HCT116 (cell line): ENCODE results near the gene ZNF711. TPM values are rescaled to one million over a fixed set of nuclear protein-coding genes. Genes with fewer than 3 reads are reported as not detected.

ENCODE experiments used
- ATAC-seq: fragments of 200-7000 bp; cut with Tn5 transposase; 2 replicates; pipeline ENCODE4 v1.9.1; 2020; ENCODE audit warnings: mild to moderate bottlenecking, moderate library complexity
- BruUV-seq: library from RNA; stranded (reverse); fragments of 400-500 nt; replicated peaks from 2 replicates; lab custom pipeline; 2021; lab: Mats Ljungman, UMichigan
- CTCF ChIA-PET: fragments of 300-600 bp; sonication (Branson Sonifier 250); formaldehyde crosslinking; loops from one replicate; lab custom pipeline; 2021; ENCODE audit warnings: antibody characterized with exemption; lab: Charles Lee
- POLR2A ChIA-PET: fragments of 300-600, 350-600 bp; sonication (Branson Sonifier 250); formaldehyde crosslinking; loops from one replicate; lab custom pipeline; 2021; ENCODE audit warnings: antibody characterized with exemption; lab: Charles Lee
- RAD21 ChIA-PET, 2 experiments: fragments of 300-600 bp; sonication (Branson Sonifier 250); formaldehyde crosslinking; loops; one replicate each; lab custom pipeline; 2023; ENCODE audit warnings: low total read pairs in 2 of 2; ENCODE audit not compliant: uncharacterized antibody in 2 of 2, unreplicated experiment in 2 of 2, low non-redundant PET in 1 of 2; lab: Charles Lee
- DNase-seq: peaks from one replicate; pipeline ENCODE4 v3.0.0-alpha.2; 2010; ENCODE audit warnings: low read depth, low spot score
- H2AFZ ChIP-seq: fragments of 200-600 bp; shearing (Covaris generic), sonication (generic); 2 replicates; pipeline ENCODE4 v1.6.1; 2017; ENCODE audit warnings: low read depth, mixed run types, mixed read lengths, antibody characterized with exemption, low read length; ENCODE audit not compliant: poor library complexity, severe bottlenecking
- H3K27ac ChIP-seq: 2 replicates; pipeline ENCODE4 v1.5.1; 2012; ENCODE audit warnings: low read depth, low read length
- H3K27me3 ChIP-seq: fragments of 200-600 bp; sonication (generic); 2 replicates; pipeline ENCODE4 v1.6.1; 2016; ENCODE audit warnings: mixed run types, low read length, mixed read lengths; ENCODE audit not compliant: insufficient read depth
- H3K36me3 ChIP-seq, 2 experiments: fragments of 200-500 bp in 1 of 2; fragments of 200-600 bp in 1 of 2; sonication (Bioruptor generic) in 1 of 2; sonication (generic) in 1 of 2; 2 replicates each; pipeline versions ENCODE4 v1.5.1 to v1.6.1; 2014 to 2016; ENCODE audit warnings: low read length in 2 of 2, inconsistent platforms in 1 of 2, mixed read lengths in 1 of 2, mixed run types in 1 of 2; ENCODE audit not compliant: insufficient read depth in 2 of 2, control insufficient read depth in 1 of 2
- H3K4me1 ChIP-seq, 2 experiments: fragments of 200-600 bp in 1 of 2; sonication (generic) in 1 of 2; 2 replicates each; pipeline versions ENCODE4 v1.5.1 to v1.6.1; 2012 to 2017; ENCODE audit warnings: low read length in 2 of 2, inconsistent platforms in 1 of 2, mild to moderate bottlenecking in 1 of 2, mixed read lengths in 1 of 2, mixed run types in 1 of 2, moderate library complexity in 1 of 2; ENCODE audit not compliant: insufficient read depth in 2 of 2, control insufficient read depth in 1 of 2
- H3K4me2 ChIP-seq: fragments of 200-600 bp; sonication (generic); 2 replicates; pipeline ENCODE4 v1.6.1; 2017; ENCODE audit warnings: mixed run types, low read length, mixed read lengths
- H3K4me3 ChIP-seq, 2 experiments: fragments of 200-600 bp in 1 of 2; sonication (generic) in 1 of 2; replicated peaks in 1 of 2; 2 replicates each; pipeline ENCODE4 v1.5.1; 2011 to 2016; ENCODE audit warnings: low read length in 2 of 2, control low read depth in 1 of 2, low read depth in 1 of 2, mild to moderate bottlenecking in 1 of 2, mixed read lengths in 1 of 2, mixed run types in 1 of 2
- H3K79me2 ChIP-seq: fragments of 200-600 bp; sonication (generic); 2 replicates; pipeline ENCODE4 v1.6.1; 2017; ENCODE audit warnings: mild to moderate bottlenecking, mixed run types, low read length, moderate library complexity, mixed read lengths; ENCODE audit not compliant: insufficient read depth
- H3K9ac ChIP-seq: fragments of 200-600 bp; sonication (generic); 2 replicates; pipeline ENCODE4 v1.6.1; 2016; ENCODE audit warnings: low read length, mixed read lengths
- H3K9me2 ChIP-seq: fragments of 200-600 bp; sonication (generic), shearing (Covaris generic); 2 replicates; pipeline ENCODE4 v1.6.1; 2017; ENCODE audit warnings: mixed run types, mild to moderate bottlenecking, moderate library complexity; ENCODE audit not compliant: insufficient read depth
- H3K9me3 ChIP-seq, 2 experiments: fragments of 200-500 bp in 1 of 2; fragments of 200-600 bp in 1 of 2; sonication (Bioruptor generic) in 1 of 2; sonication (generic) in 1 of 2; 2 replicates each; pipeline ENCODE4 v1.6.1; 2014 to 2017; ENCODE audit warnings: low read length in 2 of 2, mixed read lengths in 2 of 2, inconsistent platforms in 1 of 2, low read depth in 1 of 2, mild to moderate bottlenecking in 1 of 2, mixed run types in 1 of 2, moderate library complexity in 1 of 2; ENCODE audit not compliant: control insufficient read depth in 1 of 2, insufficient read depth in 1 of 2
- H4K20me1 ChIP-seq: fragments of 200-600 bp; sonication (generic), shearing (Covaris generic); 2 replicates; pipeline ENCODE4 v1.6.1; 2017; ENCODE audit warnings: mixed run types, mild to moderate bottlenecking, moderate library complexity; ENCODE audit not compliant: insufficient read depth
- ATF3 ChIP-seq: IDR thresholded peaks from 2 replicates; pipeline ENCODE4 v1.6.1; 2012
- CBX3 ChIP-seq: IDR thresholded peaks from 2 replicates; pipeline ENCODE4 v1.6.1; 2012; ENCODE audit warnings: low read depth
- CEBPB ChIP-seq: IDR thresholded peaks from 2 replicates; pipeline ENCODE4 v1.6.1; 2012; ENCODE audit warnings: low read depth
- CTCF ChIP-seq, 3 experiments: fragments of 200-600 bp in 1 of 3; sonication (generic) in 1 of 3; IDR thresholded peaks in 2 of 3; conservative IDR thresholded peaks in 1 of 3; 2 replicates each; pipeline ENCODE4 v1.5.1; 2012 to 2017; ENCODE audit warnings: low read depth in 2 of 3, low read length in 2 of 3, antibody characterized with exemption in 1 of 3, borderline replicate concordance in 1 of 3, control low read depth in 1 of 3, mild to moderate bottlenecking in 1 of 3, mixed read lengths in 1 of 3, mixed run types in 1 of 3, moderate library complexity in 1 of 3; ENCODE audit not compliant: insufficient read depth in 1 of 3
- EGR1 ChIP-seq: IDR thresholded peaks from 2 replicates; pipeline ENCODE4 v1.6.1; 2012; ENCODE audit warnings: low read depth
- EZH2 ChIP-seq: fragments of 200-600 bp; sonication (generic); IDR thresholded peaks from 2 replicates; pipeline ENCODE4 v1.6.1; 2017; ENCODE audit warnings: antibody characterized with exemption, mixed run types
- FOSL1 ChIP-seq: IDR thresholded peaks from 2 replicates; pipeline ENCODE4 v1.6.1; 2012; ENCODE audit warnings: low read depth
- JUND ChIP-seq: IDR thresholded peaks from 2 replicates; pipeline ENCODE4 v1.6.1; 2012
- POLR2A ChIP-seq: IDR thresholded peaks from 2 replicates; pipeline ENCODE4 v1.7.0; 2011; ENCODE audit warnings: borderline replicate concordance; ENCODE audit not compliant: insufficient read depth, insufficient read length; ENCODE audit errors: extremely low read depth
- POLR2AphosphoS5 ChIP-seq: IDR thresholded peaks from 2 replicates; pipeline ENCODE4 v1.6.1; 2011; ENCODE audit warnings: mild to moderate bottlenecking, low read depth, low read length, moderate library complexity
- RAD21 ChIP-seq: IDR thresholded peaks from 2 replicates; pipeline ENCODE4 v1.6.1; 2012; ENCODE audit warnings: low read depth, mild to moderate bottlenecking
- REST ChIP-seq: IDR thresholded peaks from 2 replicates; pipeline ENCODE4 v1.6.1; 2012; ENCODE audit warnings: low read depth
- SP1 ChIP-seq: IDR thresholded peaks from 2 replicates; pipeline ENCODE4 v1.6.1; 2012; ENCODE audit warnings: low read depth
- SRF ChIP-seq: IDR thresholded peaks from 2 replicates; pipeline ENCODE4 v1.6.1; 2012; ENCODE audit warnings: low read depth
- TCF7L2 ChIP-seq: IDR thresholded peaks from 2 replicates; pipeline ENCODE4 v1.7.0; 2011; ENCODE audit warnings: borderline replicate concordance, inconsistent platforms; ENCODE audit not compliant: insufficient read depth, insufficient read length; ENCODE audit errors: extremely low read depth
- ZBTB33 ChIP-seq: IDR thresholded peaks from 2 replicates; pipeline ENCODE4 v1.6.1; 2011; ENCODE audit warnings: mild to moderate bottlenecking, low read length, moderate library complexity; ENCODE audit not compliant: insufficient replicate concordance; ENCODE audit errors: extremely low read depth
- ZFX ChIP-seq: fragments of 450-650 bp; IDR thresholded peaks from 2 replicates; pipeline ENCODE4 v1.6.1; 2017
- ZNF274 ChIP-seq: fragments of 200-500 bp; sonication (Bioruptor generic); IDR thresholded peaks from 2 replicates; pipeline ENCODE4 v1.6.1; 2014; ENCODE audit warnings: mild to moderate bottlenecking, low read depth, low read length, inconsistent platforms
- intact Hi-C: fragments of 100-400 bp; cut with micrococcal nuclease; formaldehyde crosslinking; loops from 2 replicates; pipeline ENCODE4 v1.10.0; 2022
- total RNA-seq: library from RNA; stranded (reverse); gene quantifications from one replicate; pipeline ENCODE4 v1.2.1, GENCODE V29; 2021; ENCODE audit not compliant: unreplicated experiment

The ZNF711 gene
- total RNA-seq, 1 experiment from 2014 or later = 6.1 TPM

GRCh38 chrX:85213792-85214530 is 29.8 kb upstream of the ZNF711 start:
- Histone ChIP-seq H3K4me1 (no peaks in the 10 kb centered on the region), H4K20me1 (no peaks in the 10 kb centered on the region), H3K4me3 (no peak overlapping the region), H3K79me2 (no peaks in the 10 kb centered on the region), H3K9me2 (no peaks in the 10 kb centered on the region), H3K27ac (no peak overlapping the region), H3K36me3 (no peaks in the 10 kb centered on the region), H2AFZ (no peak overlapping the region), H3K4me2 (no peak overlapping the region), H3K9ac (no peak overlapping the region), H3K27me3 (no peaks in the 10 kb centered on the region), H3K9me3 (no peaks in the 10 kb centered on the region)
- BruUV-seq = no TSS peak
- ChIA-PET CTCF (no interaction called here), POLR2A (no interaction called here), RAD21 (no interaction called here)
- TF ChIP-seq ATF3 (no peak), ZBTB33 (no peak), EZH2 (no peak), POLR2AphosphoS5 (no peak), REST (no peak), ZNF274 (no peak), FOSL1 (no peak), CTCF (IDR thresholded peaks at IDR 0.05 in 2 of 3, conservative IDR thresholded peaks at IDR 0.05 in 1 of 3; ENCODE audit: borderline replicate concordance in 1 of 3, insufficient read depth in 1 of 3, low read depth in 2 of 3, low read length in 2 of 3) (no peak), CEBPB (no peak), SRF (no peak), CBX3 (no peak), EGR1 (no peak), RAD21 (no peak), JUND (no peak), TCF7L2 (no peak), ZFX (no peak), POLR2A (no peak), SP1 (no peak)
- ATAC-seq = no peak
- intact Hi-C loops = no loop called here
- no peak for DNase-seq
